Activated CD8-positive, alpha-beta memory T cell treated with anti-CD3 and anti-CD28 coated beads, Interleukin-2, amount 50 U/mL, for 1 hour (primary cell): ENCODE measurements around the gene ZFP36L1.

Experiments
- DNase-seq: peaks from one replicate; pipeline ENCODE4 v3.0.0-alpha.2; 2020; ENCODE audit errors: extremely low read depth

The ZFP36L1 gene

GRCh38 chr14:68795597-68796417 is 2.9 kb upstream of the ZFP36L1 start:
- DNase-seq = peak; percentile 68

- DNase-seq = no peak
Measured at GRCh38 chr14:68794851-68795596, 2.2 kb upstream of the ZFP36L1 start.

- peak; percentile 77 for DNase-seq
Measured at GRCh38 chr14:68794130-68794850, 1.4 kb upstream of the ZFP36L1 start.

- DNase-seq = no peak
Measured at GRCh38 chr14:68793734-68794129, 865 bp upstream of the ZFP36L1 start.

- DNase-seq = no peak
Measured at GRCh38 chr14:68792678-68792978, 239 bp downstream of the ZFP36L1 start.

GRCh38 chr14:68791902-68792677 is 777 bp downstream of the ZFP36L1 start:
- DNase-seq = no peak

- no peak for DNase-seq
Measured at GRCh38 chr14:68791078-68791901, 1.6 kb downstream of the ZFP36L1 start.

- no peak for DNase-seq
Measured at GRCh38 chr14:68790644-68791077, 2.2 kb downstream of the ZFP36L1 start.

- DNase-seq = no peak
Measured at GRCh38 chr14:68789821-68790643, 2.8 kb downstream of the ZFP36L1 start.

GRCh38 chr14:68788996-68789820 is 3.7 kb downstream of the ZFP36L1 start:
- peak; percentile 78 for DNase-seq

- DNase-seq = no peak
Measured at GRCh38 chr14:68788275-68788995, 4.4 kb downstream of the ZFP36L1 start.

- no peak for DNase-seq
Measured at GRCh38 chr14:68787092-68787992, 5.5 kb downstream of the ZFP36L1 start.

- no peak for DNase-seq
Measured at GRCh38 chr14:68786491-68787091, 6.3 kb downstream of the ZFP36L1 start.

GRCh38 chr14:68785534-68786490 is 7.1 kb downstream of the ZFP36L1 start:
- no peak for DNase-seq

- no peak for DNase-seq
Measured at GRCh38 chr14:68784978-68785533, 7.8 kb downstream of the ZFP36L1 start.
